WTC11 (cell line): Measurements from ENCODE around the gene EPM2AIP1. TPM values are rescaled to one million over a fixed set of nuclear protein-coding genes. Genes with fewer than 3 reads are reported as not detected.

ENCODE experiments used
- ATAC-seq: fragments of 200-7000 bp; cut with Tn5 transposase; 2 replicates; pipeline ENCODE4 v1.10.0; 2021; ENCODE audit warnings: mild to moderate bottlenecking, moderate library complexity
- CTCF ChIA-PET: fragments of 300-600 bp; sonication (Branson Sonifier 250); formaldehyde crosslinking; loops from one replicate; lab custom pipeline; 2021; ENCODE audit warnings: antibody characterized with exemption; lab: Charles Lee
- POLR2A ChIA-PET: fragments of 350-600 bp; sonication (Branson Sonifier 250); formaldehyde crosslinking; loops from one replicate; lab custom pipeline; 2021; ENCODE audit warnings: antibody characterized with exemption; lab: Charles Lee
- DNase-seq: peaks from one replicate; pipeline ENCODE4 v3.0.0; 2021; ENCODE audit warnings: low spot score
- H3K27ac Mint-ChIP-seq: 2 replicates; pipeline ENCODE4 v1.8.0; 2021; ENCODE audit warnings: mixed read lengths
- H3K27me3 Mint-ChIP-seq: 2 replicates; pipeline ENCODE4 v1.8.0; 2021; ENCODE audit warnings: low read depth, mild to moderate bottlenecking, moderate library complexity, mixed read lengths
- H3K36me3 Mint-ChIP-seq: 2 replicates; pipeline ENCODE4 v1.8.0; 2021; ENCODE audit warnings: mixed read lengths
- H3K4me1 Mint-ChIP-seq: 2 replicates; pipeline ENCODE4 v1.8.0; 2022; ENCODE audit warnings: mixed read lengths
- H3K4me3 Mint-ChIP-seq: 2 replicates; pipeline ENCODE4 v1.8.0; 2021; ENCODE audit warnings: mild to moderate bottlenecking, moderate library complexity, mixed read lengths
- H3K9me3 Mint-ChIP-seq: 2 replicates; pipeline ENCODE4 v1.8.0; 2021; ENCODE audit warnings: mixed read lengths
- ARID4B ChIP-seq: sonication (generic); formaldehyde crosslinking; IDR thresholded peaks from 2 replicates; pipeline ENCODE4 v1.8.0; 2023; ENCODE audit warnings: missing genetic modification reagents, mild to moderate bottlenecking, borderline replicate concordance
- CREM ChIP-seq: sonication (generic); formaldehyde crosslinking; IDR thresholded peaks from 2 replicates; pipeline ENCODE4 v1.8.1; 2022; ENCODE audit warnings: mild to moderate bottlenecking, missing genetic modification reagents, moderate library complexity
- CTCF ChIP-seq: fragments of 200-600 bp; IDR thresholded peaks from 2 replicates; pipeline ENCODE4 v1.8.0; 2022; ENCODE audit warnings: antibody characterized with exemption
- ERG ChIP-seq: fragments of 250-450 bp; sonication (Bioruptor Pico); IDR thresholded peaks from 2 replicates; pipeline ENCODE4 v1.8.0; 2021; ENCODE audit warnings: mild to moderate bottlenecking
- GABPB1 ChIP-seq: sonication (generic); formaldehyde crosslinking; IDR thresholded peaks from 2 replicates; pipeline ENCODE4 v1.8.1; 2023; ENCODE audit warnings: mild to moderate bottlenecking, missing genetic modification reagents
- MAX ChIP-seq: sonication (generic); formaldehyde crosslinking; IDR thresholded peaks from 2 replicates; pipeline ENCODE4 v1.8.0; 2022; ENCODE audit warnings: mild to moderate bottlenecking, missing genetic modification reagents
- MYBL2 ChIP-seq: sonication (generic); formaldehyde crosslinking; IDR thresholded peaks from 2 replicates; pipeline ENCODE4 v1.8.1; 2023; ENCODE audit warnings: mild to moderate bottlenecking, moderate library complexity, missing genetic modification reagents
- NFYB ChIP-seq: sonication (generic); formaldehyde crosslinking; conservative IDR thresholded peaks from 2 replicates; pipeline ENCODE4 v1.8.0; 2022; ENCODE audit warnings: low read depth, missing genetic modification reagents
- NR3C1 ChIP-seq: sonication (generic); formaldehyde crosslinking; conservative IDR thresholded peaks from 2 replicates; pipeline ENCODE4 v1.8.1; 2023; ENCODE audit warnings: low read depth, mild to moderate bottlenecking, missing genetic modification reagents
- RORB ChIP-seq: fragments of 250-450 bp; sonication (Bioruptor Pico); IDR thresholded peaks from 2 replicates; pipeline ENCODE4 v1.9.0; 2021; ENCODE audit warnings: mild to moderate bottlenecking
- TEAD1 ChIP-seq: sonication (generic); formaldehyde crosslinking; IDR thresholded peaks from 2 replicates; pipeline ENCODE4 v1.8.0; 2022; ENCODE audit warnings: mild to moderate bottlenecking, missing genetic modification reagents
- USF2 ChIP-seq: sonication (generic); formaldehyde crosslinking; IDR thresholded peaks from 2 replicates; pipeline ENCODE4 v1.8.1; 2023; ENCODE audit warnings: mild to moderate bottlenecking, missing genetic modification reagents, moderate library complexity
- ZNF121 ChIP-seq: sonication (generic); formaldehyde crosslinking; IDR thresholded peaks from 2 replicates; pipeline ENCODE4 v1.8.0; 2023; ENCODE audit warnings: missing genetic modification reagents
- ZNF219 ChIP-seq: sonication (generic); formaldehyde crosslinking; IDR thresholded peaks from 2 replicates; pipeline ENCODE4 v1.8.0; 2023; ENCODE audit warnings: missing genetic modification reagents, mild to moderate bottlenecking, borderline replicate concordance
- ZNF263 ChIP-seq: sonication (generic); formaldehyde crosslinking; IDR thresholded peaks from 2 replicates; pipeline ENCODE4 v1.8.1; 2022; ENCODE audit warnings: low read depth, mild to moderate bottlenecking, moderate library complexity, missing genetic modification reagents
- ZNF416 ChIP-seq: fragments of 250-450 bp; sonication (Bioruptor Pico); IDR thresholded peaks from 2 replicates; pipeline ENCODE4 v1.9.0; 2021; ENCODE audit warnings: mild to moderate bottlenecking, inconsistent platforms
- ZNF425 ChIP-seq: fragments of 250-450 bp; sonication (Bioruptor Pico); conservative IDR thresholded peaks from 2 replicates; pipeline ENCODE4 v1.9.0; 2021; ENCODE audit warnings: mild to moderate bottlenecking
- total RNA-seq: library from RNA; stranded (reverse); gene quantifications from 3 replicates; pipeline ENCODE4 v1.2.3, GENCODE V29; 2021
- TF ChIP-seq, protein P1 (sequence below): fragments of 250-450 bp; sonication (Bioruptor Pico); IDR thresholded peaks from 2 replicates; pipeline ENCODE4 v1.9.0; 2021; ENCODE audit warnings: mild to moderate bottlenecking, borderline replicate concordance

Gene EPM2AIP1
- total RNA-seq, 1 experiment from 2014 or later = 11.0 TPM

- TF ChIP-seq ZNF219 (CRISPR knock-in tag) (no peak; the same call in 1 of the 2 replicates), MYBL2 (CRISPR knock-in tag) (no peak), TEAD1 (CRISPR knock-in tag) (peak; percentile 71; the same call in 1 of the 2 replicates), ZNF425 (CRISPR knock-in tag) (no peak), CTCF (no peak), NFYB (CRISPR knock-in tag) (no peak), RORB (CRISPR knock-in tag) (no peak), CREM (CRISPR knock-in tag) (peak; percentile 23; the same call in 1 of the 2 replicates), GABPB1 (no peak), ZNF121 (CRISPR knock-in tag) (no peak), MAX (CRISPR knock-in tag) (peak; percentile 61; the same call in 1 of the 2 replicates), NR3C1 (CRISPR knock-in tag) (no peak), USF2 (CRISPR knock-in tag) (no peak)
- TF ChIP-seq, protein P1, sequence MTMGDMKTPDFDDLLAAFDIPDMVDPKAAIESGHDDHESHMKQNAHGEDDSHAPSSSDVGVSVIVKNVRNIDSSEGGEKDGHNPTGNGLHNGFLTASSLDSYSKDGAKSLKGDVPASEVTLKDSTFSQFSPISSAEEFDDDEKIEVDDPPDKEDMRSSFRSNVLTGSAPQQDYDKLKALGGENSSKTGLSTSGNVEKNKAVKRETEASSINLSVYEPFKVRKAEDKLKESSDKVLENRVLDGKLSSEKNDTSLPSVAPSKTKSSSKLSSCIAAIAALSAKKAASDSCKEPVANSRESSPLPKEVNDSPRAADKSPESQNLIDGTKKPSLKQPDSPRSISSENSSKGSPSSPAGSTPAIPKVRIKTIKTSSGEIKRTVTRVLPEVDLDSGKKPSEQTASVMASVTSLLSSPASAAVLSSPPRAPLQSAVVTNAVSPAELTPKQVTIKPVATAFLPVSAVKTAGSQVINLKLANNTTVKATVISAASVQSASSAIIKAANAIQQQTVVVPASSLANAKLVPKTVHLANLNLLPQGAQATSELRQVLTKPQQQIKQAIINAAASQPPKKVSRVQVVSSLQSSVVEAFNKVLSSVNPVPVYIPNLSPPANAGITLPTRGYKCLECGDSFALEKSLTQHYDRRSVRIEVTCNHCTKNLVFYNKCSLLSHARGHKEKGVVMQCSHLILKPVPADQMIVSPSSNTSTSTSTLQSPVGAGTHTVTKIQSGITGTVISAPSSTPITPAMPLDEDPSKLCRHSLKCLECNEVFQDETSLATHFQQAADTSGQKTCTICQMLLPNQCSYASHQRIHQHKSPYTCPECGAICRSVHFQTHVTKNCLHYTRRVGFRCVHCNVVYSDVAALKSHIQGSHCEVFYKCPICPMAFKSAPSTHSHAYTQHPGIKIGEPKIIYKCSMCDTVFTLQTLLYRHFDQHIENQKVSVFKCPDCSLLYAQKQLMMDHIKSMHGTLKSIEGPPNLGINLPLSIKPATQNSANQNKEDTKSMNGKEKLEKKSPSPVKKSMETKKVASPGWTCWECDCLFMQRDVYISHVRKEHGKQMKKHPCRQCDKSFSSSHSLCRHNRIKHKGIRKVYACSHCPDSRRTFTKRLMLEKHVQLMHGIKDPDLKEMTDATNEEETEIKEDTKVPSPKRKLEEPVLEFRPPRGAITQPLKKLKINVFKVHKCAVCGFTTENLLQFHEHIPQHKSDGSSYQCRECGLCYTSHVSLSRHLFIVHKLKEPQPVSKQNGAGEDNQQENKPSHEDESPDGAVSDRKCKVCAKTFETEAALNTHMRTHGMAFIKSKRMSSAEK (CRISPR knock-in tag) = no peak
- TF ChIP-seq, all 79 proteins: peak for 10
These were observed 48.8 kb downstream of the EPM2AIP1 start (continued) for GRCh38 chr3:36944012-36944640.

DNA sequence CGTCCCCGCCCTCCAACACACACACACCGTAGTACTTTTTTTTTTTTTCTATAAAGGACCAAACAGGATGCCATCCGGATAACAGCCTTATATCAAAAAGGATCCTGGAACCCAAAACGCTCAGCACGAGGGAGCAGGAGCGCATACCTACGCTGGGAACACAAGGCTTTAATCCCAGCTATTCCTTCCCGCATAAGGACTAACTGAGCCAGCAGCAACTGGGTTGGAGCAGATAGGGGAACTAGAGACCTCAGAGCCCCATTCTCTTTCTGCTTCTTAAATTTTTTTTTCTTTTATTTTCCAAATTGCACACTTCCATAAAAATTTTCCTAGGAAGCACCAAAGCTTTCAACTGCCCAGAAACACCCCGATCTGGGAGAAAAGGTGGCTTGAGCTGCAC lies 49.3 kb downstream of the EPM2AIP1 start:
- H3K9me3 Mint-ChIP-seq = peaks cover 16% of the 10 kb centered on the region
- H3K4me1 Mint-ChIP-seq = peaks cover 26% of the 10 kb centered on the region
- H3K4me3 Mint-ChIP-seq = peak overlapping the region; percentile 75
- ATAC-seq (peak; percentile 21), DNase-seq (no peak)
- H3K27ac Mint-ChIP-seq = no peak overlapping the region
- peaks cover 13% of the 10 kb centered on the region for H3K36me3 Mint-ChIP-seq
- ChIA-PET CTCF (interaction anchor here (0.7 to 4.5 kb wide), 6 partner anchors 9 to 151 kb away, joined by 3 to 55 read pairs (median 6); partner anchors contain the start of genes EPM2AIP1 and MLH1), POLR2A (interaction anchor here (1.2 to 2.2 kb wide), 3 partner anchors 8 to 49 kb away, joined by 3 to 11 read pairs (median 11); partner anchors contain the start of genes EPM2AIP1 and MLH1)
- H3K27me3 Mint-ChIP-seq = peaks cover 51% of the 10 kb centered on the region
- TF ChIP-seq ZNF263 (CRISPR knock-in tag) (no peak), ARID4B (CRISPR knock-in tag) (no peak), ERG (CRISPR knock-in tag) (no peak), ZNF416 (CRISPR knock-in tag) (no peak)
